ENCODE measurements around the gene SIK2.

SIK2 gene

DNA sequence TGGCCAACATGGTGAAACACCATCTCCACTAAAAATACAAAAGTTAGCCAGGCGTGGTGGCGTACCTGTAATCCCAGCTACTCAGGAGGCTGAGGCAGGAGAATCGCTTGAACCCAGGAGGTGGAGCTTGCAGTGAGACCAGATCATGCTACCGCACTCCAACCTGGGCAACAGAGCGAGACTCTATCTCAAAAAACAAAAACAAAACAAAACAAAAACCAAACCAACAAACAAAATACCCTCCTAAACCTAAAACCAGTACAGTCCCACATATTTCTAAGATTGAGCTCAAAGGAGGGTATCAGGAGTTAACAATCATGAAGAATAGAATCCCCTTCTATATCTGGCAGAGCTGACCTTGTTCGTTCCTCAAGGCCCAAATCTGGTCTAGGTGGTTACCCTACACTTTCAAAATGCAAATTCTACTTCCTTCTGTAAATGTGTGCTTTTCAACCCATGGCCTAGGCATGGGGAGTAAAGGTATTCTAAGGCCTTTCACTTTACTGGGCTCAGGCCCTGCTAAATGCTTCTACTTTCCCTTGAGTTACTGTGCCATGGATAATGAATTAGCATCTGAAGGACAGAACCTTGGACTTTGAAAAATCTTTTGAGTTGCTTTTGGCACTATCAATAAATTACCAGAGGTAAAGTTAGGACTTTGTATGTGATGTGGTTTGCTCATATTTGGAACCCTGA is 174.3 kb downstream of the SIK2 start:
- in situ Hi-C loops (cut with MboI; ENCODE audit: low sequenced_read_pairs) = loop anchor here (10.0 to 25.0 kb wide), 3 partner anchors 172 to 314 kb away; partner anchors contain the start of gene SIK2

DNA sequence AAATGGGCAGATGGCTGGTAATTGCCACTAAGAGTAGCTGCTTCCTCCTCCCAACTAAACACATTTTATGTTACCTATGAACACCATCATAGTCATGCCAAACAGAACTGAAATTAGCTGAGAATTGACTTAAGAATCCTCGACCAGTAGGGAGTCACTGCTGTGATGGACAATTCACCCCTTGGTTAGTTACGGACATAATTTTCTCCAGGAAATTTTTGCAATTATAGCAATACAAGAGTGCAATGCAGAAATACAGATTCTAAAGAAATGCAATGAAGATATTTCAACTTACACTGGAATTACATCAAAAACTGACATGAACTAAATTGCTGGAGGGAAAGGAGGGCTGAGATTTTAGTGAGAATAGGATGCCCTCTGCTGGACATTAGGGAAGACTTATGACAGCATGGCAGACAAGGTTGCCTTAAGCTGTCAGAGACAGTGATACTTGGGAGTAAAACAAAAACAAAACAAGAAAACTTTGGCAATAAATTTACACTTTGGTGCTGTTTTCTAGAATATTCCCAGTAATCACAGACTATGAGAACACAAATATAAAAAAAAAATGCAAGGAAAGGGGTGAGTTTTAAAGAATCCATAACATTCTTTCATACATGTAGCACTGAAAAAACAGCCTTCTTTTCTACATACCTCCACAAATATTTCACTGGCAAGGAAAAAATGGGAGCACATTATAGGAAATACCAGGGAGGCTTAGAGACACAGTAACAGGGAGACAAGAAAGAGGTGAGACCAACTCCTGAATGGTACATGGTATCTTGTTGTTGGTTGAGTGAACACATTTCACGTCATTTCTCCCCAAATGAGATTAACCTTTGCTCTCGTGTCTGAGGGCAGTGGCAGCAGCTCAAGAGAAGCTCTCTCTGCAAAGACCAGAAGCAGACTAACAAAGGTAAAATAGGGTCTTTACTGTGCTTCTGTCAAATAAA is 175.1 kb downstream of the SIK2 start:
- in situ Hi-C loops (cut with MboI; ENCODE audit: low sequenced_read_pairs) = loop anchor here (10.0 to 25.0 kb wide), 3 partner anchors 173 to 315 kb away; partner anchors contain the start of gene SIK2

DNA sequence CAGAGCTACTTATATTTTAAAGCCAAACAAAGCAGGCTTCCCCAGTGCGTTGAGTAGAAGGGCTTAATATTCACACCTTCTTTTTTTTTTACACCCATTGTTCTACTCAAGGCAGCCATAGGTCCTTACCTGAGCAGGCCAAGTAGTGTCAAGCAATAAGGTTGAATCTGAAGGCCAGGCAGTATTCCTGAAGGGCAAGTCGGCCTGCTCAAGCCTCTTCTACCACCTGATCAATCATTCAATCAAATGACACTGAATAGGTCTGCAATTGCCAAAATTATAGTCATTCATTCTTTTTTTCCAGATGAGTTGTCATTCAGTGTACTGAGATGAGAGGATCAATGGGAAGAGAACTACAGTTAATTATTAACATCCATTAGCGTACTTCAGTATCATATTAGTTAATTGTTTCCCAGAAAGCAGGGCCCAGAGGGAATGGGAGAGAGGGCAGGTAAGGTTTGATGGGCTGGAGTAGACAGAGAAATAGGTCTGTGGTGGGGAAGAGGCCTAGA is 175.9 kb downstream of the SIK2 start:
- in situ Hi-C loops (cut with MboI; ENCODE audit: low sequenced_read_pairs) = loop anchor here (10.0 to 25.0 kb wide), 3 partner anchors 173 to 316 kb away; partner anchors contain the start of gene SIK2

DNA sequence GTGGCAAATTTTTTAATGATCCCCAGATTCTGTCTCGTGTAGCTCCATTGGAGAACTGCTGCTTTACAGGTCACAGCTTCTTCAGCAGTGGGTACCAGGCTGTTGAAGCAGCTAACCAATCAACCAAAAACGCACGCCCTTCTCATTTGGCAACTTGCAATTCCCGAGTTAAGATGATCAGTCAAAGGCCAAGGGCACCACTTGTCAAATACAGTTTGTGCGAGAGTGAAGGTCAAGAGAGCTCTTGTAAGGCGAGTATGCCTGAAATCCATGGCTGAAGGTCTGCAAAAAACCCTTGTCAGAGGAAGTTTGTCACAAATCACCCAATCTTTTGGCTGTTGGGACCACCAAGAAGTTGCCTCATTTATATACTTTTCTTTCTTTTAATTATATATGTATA is 176.9 kb downstream of the SIK2 start:
- in situ Hi-C loops (cut with MboI; ENCODE audit: low sequenced_read_pairs) = loop anchor here (10.0 to 25.0 kb wide), 3 partner anchors 174 to 317 kb away; partner anchors contain the start of gene SIK2
